Mesothelial cell of epicardium (in vitro differentiated cells): ENCODE results near the gene AGA. TPM values are rescaled to one million over a fixed set of nuclear protein-coding genes. Genes with fewer than 3 reads are reported as not detected.

Experiments used
- DNase-seq, 2 experiments: peaks; one replicate each; pipeline ENCODE4 v3.0.0; 2021; ENCODE audit warnings: low spot score in 2 of 2; ENCODE audit not compliant: unreplicated experiment in 2 of 2
- H3K27ac Mint-ChIP-seq: 2 replicates; pipeline ENCODE4 v1.8.0; 2021; ENCODE audit warnings: mixed read lengths
- H3K27me3 Mint-ChIP-seq: 2 replicates; pipeline ENCODE4 v1.8.0; 2021; ENCODE audit warnings: low read depth, mixed read lengths
- H3K36me3 Mint-ChIP-seq: 2 replicates; pipeline ENCODE4 v1.8.0; 2021; ENCODE audit warnings: mixed read lengths
- H3K4me1 Mint-ChIP-seq: 2 replicates; pipeline ENCODE4 v1.8.0; 2021; ENCODE audit warnings: mixed read lengths
- H3K4me3 Mint-ChIP-seq: 2 replicates; pipeline ENCODE4 v1.8.0; 2021; ENCODE audit warnings: mild to moderate bottlenecking, moderate library complexity, mixed read lengths
- H3K9me3 Mint-ChIP-seq: 2 replicates; pipeline ENCODE4 v1.8.0; 2021; ENCODE audit warnings: mixed read lengths
- CTCF ChIP-seq: fragments of 200-600 bp; sonication (generic); IDR thresholded peaks from one replicate; pipeline ENCODE4 v1.5.0; 2021; ENCODE audit warnings: antibody characterized with exemption; ENCODE audit not compliant: unreplicated experiment
- total RNA-seq: library from RNA; stranded (reverse); gene quantifications from 3 replicates; pipeline ENCODE4 v1.2.1, GENCODE V29; 2021

Gene AGA
- total RNA-seq, 1 donor from 2014 or later, result 15.8 TPM

- Mint-ChIP-seq H3K36me3 (no peaks in the 10 kb centered on the region), H3K27ac (no peak overlapping the region), H3K27me3 (no peaks in the 10 kb centered on the region), H3K4me3 (no peak overlapping the region), H3K4me1 (peaks cover 22% of the 10 kb centered on the region), H3K9me3 (no peaks in the 10 kb centered on the region)
- no peak for TF ChIP-seq CTCF
- DNase-seq, result no peak
Measured at GRCh38 chr4:177479063-177479462, 36.8 kb upstream of the AGA start.

- no peak for DNase-seq
- no peaks in the 10 kb centered on the region for H3K27me3 Mint-ChIP-seq
Measured at GRCh38 chr4:177478496-177478895, 36.3 kb upstream of the AGA start.

GRCh38 chr4:177473991-177474390 lies 31.8 kb upstream of the AGA start:
- Mint-ChIP-seq H3K27ac (no peak overlapping the region), H3K9me3 (no peaks in the 10 kb centered on the region), H3K4me1 (peaks cover 9% of the 10 kb centered on the region), H3K4me3 (no peak overlapping the region), H3K27me3 (no peaks in the 10 kb centered on the region), H3K36me3 (no peaks in the 10 kb centered on the region)
- DNase-seq, result no peak
- no peak for TF ChIP-seq CTCF

More at GRCh38 chr4:177478496-177478895, 36.3 kb upstream of the AGA start:
- TF ChIP-seq CTCF, result no peak
- H3K4me3 Mint-ChIP-seq, result no peak overlapping the region
- H3K27ac Mint-ChIP-seq, result no peak overlapping the region
- H3K4me1 Mint-ChIP-seq, result peaks cover 16% of the 10 kb centered on the region
- H3K36me3 Mint-ChIP-seq, result no peaks in the 10 kb centered on the region
- no peaks in the 10 kb centered on the region for H3K9me3 Mint-ChIP-seq

- H3K9me3 Mint-ChIP-seq, result peaks cover 4% of the 10 kb centered on the region
- no peaks in the 10 kb centered on the region for H3K27me3 Mint-ChIP-seq
- no peak overlapping the region for H3K27ac Mint-ChIP-seq
- DNase-seq, result no peak
- H3K36me3 Mint-ChIP-seq, result no peaks in the 10 kb centered on the region
- no peak for TF ChIP-seq CTCF
- no peaks in the 10 kb centered on the region for H3K4me1 Mint-ChIP-seq
- no peak overlapping the region for H3K4me3 Mint-ChIP-seq
Measured at GRCh38 chr4:177464026-177464425, 21.8 kb upstream of the AGA start.

GRCh38 chr4:177461606-177462005 lies 19.4 kb upstream of the AGA start:
- peaks cover 4% of the 10 kb centered on the region for H3K4me1 Mint-ChIP-seq
- H3K27ac Mint-ChIP-seq, result no peak overlapping the region
- TF ChIP-seq CTCF, result no peak
- H3K27me3 Mint-ChIP-seq, result no peaks in the 10 kb centered on the region
- no peak for DNase-seq
- H3K4me3 Mint-ChIP-seq, result no peak overlapping the region
- peaks cover 4% of the 10 kb centered on the region for H3K9me3 Mint-ChIP-seq
- no peaks in the 10 kb centered on the region for H3K36me3 Mint-ChIP-seq

GRCh38 chr4:177460460-177460859 lies 18.2 kb upstream of the AGA start:
- peaks cover 4% of the 10 kb centered on the region for H3K9me3 Mint-ChIP-seq
- no peak for TF ChIP-seq CTCF
- H3K4me1 Mint-ChIP-seq, result peaks cover 9% of the 10 kb centered on the region
- no peaks in the 10 kb centered on the region for H3K36me3 Mint-ChIP-seq
- no peak overlapping the region for H3K4me3 Mint-ChIP-seq
- no peak overlapping the region for H3K27ac Mint-ChIP-seq
- no peak for DNase-seq
- H3K27me3 Mint-ChIP-seq, result no peaks in the 10 kb centered on the region
